Esophagus squamous epithelium (tissue), 5 donors: ENCODE results near the gene FOXK1. TPM values are rescaled to one million over a fixed set of nuclear protein-coding genes. Genes with fewer than 3 reads are reported as not detected.

Experiments used
- DNase-seq: peaks from one replicate; lab custom pipeline; 2025; lab: John Stamatoyannopoulos, UW
- H3K27ac ChIP-seq, 4 donors: fragments of 200-600 bp; sonication (generic); one replicate each; pipeline ENCODE4 v1.5.1; 2016 to 2019; ENCODE audit warnings: mild to moderate bottlenecking in 1 of 4
- H3K27me3 ChIP-seq, 4 donors: fragments of 200-600 bp; sonication (generic); 1 replicate in 3 of 4; 2 replicates in 1 of 4; pipeline versions ENCODE4 v1.5.1 to v1.6.0; 2017 to 2021; ENCODE audit warnings: antibody characterized with exemption in 1 of 4
- H3K36me3 ChIP-seq, 3 donors: fragments of 200-600 bp; sonication (generic); one replicate each; pipeline ENCODE4 v1.5.1; 2016 to 2019
- H3K4me1 ChIP-seq, 3 donors: fragments of 200-600 bp; sonication (generic); one replicate each; pipeline ENCODE4 v1.5.1; 2017 to 2019
- H3K4me3 ChIP-seq, 4 donors: fragments of 200-600 bp; sonication (generic); 1 replicate in 3 of 4; 2 replicates in 1 of 4; pipeline ENCODE4 v1.5.1; 2016 to 2019; ENCODE audit warnings: mild to moderate bottlenecking in 2 of 4, moderate library complexity in 1 of 4
- H3K9me3 ChIP-seq, 3 donors: fragments of 200-600 bp; sonication (generic); one replicate each; pipeline ENCODE4 v1.5.1; 2016 to 2019
- CTCF ChIP-seq, 6 experiments: fragments of 450-650 bp in 4 of 6; fragments of 200-600 bp in 2 of 6; sonication (generic) in 2 of 6; IDR thresholded peaks; one replicate each; pipeline ENCODE4 v1.5.1; 2016 to 2019; ENCODE audit warnings: antibody characterized with exemption in 6 of 6, mild to moderate bottlenecking in 4 of 6, moderate library complexity in 4 of 6
- POLR2A ChIP-seq, 4 donors: fragments of 450-650 bp; IDR thresholded peaks; one replicate each; pipeline ENCODE4 v1.6.1; 2017; ENCODE audit warnings: antibody characterized with exemption in 4 of 4, mild to moderate bottlenecking in 4 of 4, moderate library complexity in 3 of 4
- WGBS, 2 donors: methylation state at CpG; one replicate each; pipeline ENCODE4 v1.1.5; 2018; 5-methylcytosine and 5-hydroxymethylcytosine counted together
- intact Hi-C: fragments of 100-400 bp; cut with DNase I; formaldehyde crosslinking; loops from one replicate; pipeline ENCODE4 v1.15.0; 2022
- total RNA-seq, 4 donors: library from RNA; depleted of rRNA; stranded (reverse); fragments of >200 nt; gene quantifications; one replicate each; pipeline ENCODE4 v1.1.0, GENCODE V29; 2016
- donor health status: DM: yes; HTN: yes; CAD: no.

FOXK1 gene
- total RNA-seq, 4 donors from 2014 or later: 11.9 to 25.7 (median 15.9) TPM

- peaks cover 3 to 38% (median 4%) of the 10 kb centered on the region in 3 donors for H3K36me3 ChIP-seq
- intact Hi-C loops: no loop called here
- peaks cover 25 to 58% (median 29%) of the 10 kb centered on the region in 3 donors for H3K4me1 ChIP-seq
- no peaks in the 10 kb centered on the region for H3K9me3 ChIP-seq
- WGBS, 2 donors: 95% methylated on average over 6 to 20 of the region's 22 CpGs
- H3K27me3 ChIP-seq: no peaks in the 10 kb centered on the region
- no peak overlapping the region for H3K4me3 ChIP-seq
- DNase-seq: no peak
- no peak overlapping the region for H3K27ac ChIP-seq
- TF ChIP-seq POLR2A (IDR thresholded peaks at IDR 0.05) (no peak), CTCF (IDR thresholded peaks at IDR 0.05) (no peak)
Observed at GRCh38 chr7:4740796-4741195, 58.7 kb downstream of the FOXK1 start.

GRCh38 chr7:4742051-4742573, 60.0 kb downstream of the FOXK1 start:
- Histone ChIP-seq H3K27ac (peak overlapping the region in 1 of 4 donors; percentile 94), H3K9me3 (no peaks in the 10 kb centered on the region), H3K4me1 (peaks cover 36 to 72% (median 36%) of the 10 kb centered on the region in 3 donors), H3K4me3 (no peak overlapping the region), H3K27me3 (no peaks in the 10 kb centered on the region), H3K36me3 (peaks cover 3 to 38% (median 4%) of the 10 kb centered on the region in 3 donors)
- DNase-seq: no peak
- intact Hi-C loops: no loop called here
- 89 to 92% methylated on average over 22 to 23 of the region's 23 CpGs for WGBS, 2 donors
- TF ChIP-seq POLR2A (IDR thresholded peaks at IDR 0.05) (no peak), CTCF (IDR thresholded peaks at IDR 0.05) (no peak)

DNA sequence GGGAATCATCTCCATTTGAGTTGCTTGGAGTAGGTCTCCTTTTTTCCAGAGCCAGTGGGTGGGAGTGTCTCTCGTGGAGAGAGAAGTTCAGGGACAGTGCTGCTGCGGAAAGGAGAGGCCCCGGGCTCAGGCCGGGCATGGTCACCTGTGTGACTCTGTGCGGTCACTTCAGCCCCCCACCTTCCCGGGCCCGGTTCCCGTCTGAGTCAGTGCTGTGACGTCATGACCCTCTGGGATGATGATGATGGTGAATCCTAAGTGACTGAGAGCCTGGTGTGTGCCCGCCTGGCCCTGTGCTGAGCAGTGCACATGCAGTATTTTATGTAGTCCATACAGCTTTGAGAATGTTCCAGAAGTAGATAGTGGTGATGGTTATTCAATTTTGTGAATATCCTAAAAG, 60.8 kb downstream of the FOXK1 start:
- no peak for TF ChIP-seq CTCF (IDR thresholded peaks at IDR 0.05)
- TF ChIP-seq POLR2A (IDR thresholded peaks at IDR 0.05): no peak
- WGBS, 2 donors: 80 to 93% methylated on average over 5 to 9 of the region's 10 CpGs
- Histone ChIP-seq H3K27ac (peak overlapping the region in 3 of 4 donors; percentile 92 to 97 (median 94)), H3K4me1 (peaks cover 41 to 73% (median 43%) of the 10 kb centered on the region in 3 donors), H3K27me3 (no peaks in the 10 kb centered on the region), H3K4me3 (no peak overlapping the region), H3K36me3 (peaks cover 3 to 41% (median 4%) of the 10 kb centered on the region in 3 donors), H3K9me3 (no peaks in the 10 kb centered on the region)
- no peak for DNase-seq
- intact Hi-C loops: no loop called here

DNA sequence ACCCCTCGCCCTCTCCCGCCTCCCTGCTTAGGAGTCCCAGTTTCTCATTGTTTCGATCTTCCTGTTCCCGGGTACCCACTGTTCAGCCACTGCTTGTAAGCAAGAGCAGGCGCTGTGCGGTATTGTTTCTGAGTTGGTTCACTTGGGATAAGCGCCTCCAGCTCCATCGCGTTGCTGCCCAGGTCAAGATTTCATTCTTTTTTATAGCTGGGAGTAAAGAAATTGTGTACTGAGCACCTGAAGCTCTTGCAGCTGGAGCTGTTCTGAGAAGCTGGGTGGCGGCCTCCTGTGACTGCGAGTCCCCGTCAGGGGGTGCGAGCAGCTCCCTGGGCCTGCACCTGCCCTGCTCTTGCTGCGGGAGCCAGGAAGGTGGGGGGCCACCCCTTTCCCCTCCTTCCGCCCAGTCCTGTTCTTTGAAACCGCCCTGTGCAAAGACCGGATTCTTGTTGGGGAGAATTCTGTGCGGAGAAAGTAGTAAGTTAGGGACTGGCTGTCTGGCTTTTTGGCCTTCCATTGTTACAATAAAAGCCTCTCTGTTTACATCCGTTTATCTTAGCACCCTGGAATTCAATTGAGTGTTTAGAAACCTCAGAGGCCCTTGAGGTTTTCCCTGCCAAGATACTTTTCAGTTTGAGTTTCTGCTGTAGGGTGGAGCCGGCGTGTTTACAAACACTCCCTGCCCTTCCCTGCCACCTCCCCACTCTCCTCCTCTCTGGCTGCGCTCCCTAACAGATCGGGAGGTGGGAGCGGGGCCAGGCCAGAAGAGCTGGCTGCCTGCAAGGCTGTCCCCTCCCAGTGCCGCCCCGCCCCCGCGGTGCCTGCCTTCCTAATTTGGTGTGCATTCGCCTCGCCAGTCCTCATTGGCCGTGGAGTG, 62.5 kb downstream of the FOXK1 start:
- Histone ChIP-seq H3K36me3 (peaks cover 3 to 57% (median 7%) of the 10 kb centered on the region in 3 donors), H3K4me3 (peak overlapping the region; percentile 12 to 59 (median 37)), H3K27ac (peak overlapping the region; percentile 90 to 97 (median 93)), H3K9me3 (no peaks in the 10 kb centered on the region), H3K27me3 (no peaks in the 10 kb centered on the region), H3K4me1 (peaks cover 36 to 71% (median 39%) of the 10 kb centered on the region in 3 donors)
- peak; percentile 68 for DNase-seq
- intact Hi-C loops: no loop called here
- TF ChIP-seq CTCF (IDR thresholded peaks at IDR 0.05) (no peak), POLR2A (IDR thresholded peaks at IDR 0.05) (peak in 1 of 4 donors; percentile 8)
- WGBS, 2 donors: 20 to 24% methylated on average over 10 to 18 of the region's 31 CpGs
